Activated T-cell treated with anti-CD3 and anti-CD28 coated beads, Interleukin-2, amount 50 U/mL, for 1 hour (primary cell): ENCODE results near the gene MRPL10.

Experiments used
- DNase-seq: peaks from one replicate; pipeline ENCODE4 v3.0.0-alpha.2; 2020

Gene MRPL10

GRCh38 chr17:47812146-47812920 lies 19.0 kb downstream of the MRPL10 start:
- DNase-seq = peak; percentile 8

GRCh38 chr17:47811709-47812108 lies 19.6 kb downstream of the MRPL10 start:
- DNase-seq = no peak

- DNase-seq = no peak
Measured at GRCh38 chr17:47810901-47811635, 20.3 kb downstream of the MRPL10 start.

- DNase-seq = no peak
Measured at GRCh38 chr17:47810200-47810821, 21.0 kb downstream of the MRPL10 start.

- DNase-seq = no peak
Measured at GRCh38 chr17:47808830-47809480, 22.4 kb downstream of the MRPL10 start.

GRCh38 chr17:47808036-47808829 lies 23.1 kb downstream of the MRPL10 start:
- no peak for DNase-seq

- DNase-seq = no peak
Measured at GRCh38 chr17:47807421-47807820, 23.9 kb downstream of the MRPL10 start.

GRCh38 chr17:47806913-47807255 lies 24.5 kb downstream of the MRPL10 start:
- DNase-seq = no peak

- DNase-seq = no peak
Measured at GRCh38 chr17:47806026-47806912, 25.1 kb downstream of the MRPL10 start.

GRCh38 chr17:47804461-47804860 lies 26.9 kb downstream of the MRPL10 start:
- no peak for DNase-seq

GRCh38 chr17:47803751-47804150 lies 27.6 kb downstream of the MRPL10 start:
- no peak for DNase-seq

GRCh38 chr17:47803201-47803600 lies 28.1 kb downstream of the MRPL10 start:
- DNase-seq = no peak

GRCh38 chr17:47802341-47803022 lies 28.9 kb downstream of the MRPL10 start:
- peak; percentile 58 for DNase-seq

- DNase-seq = no peak
Measured at GRCh38 chr17:47801906-47802305, 29.4 kb downstream of the MRPL10 start.

GRCh38 chr17:47801176-47801765 lies 30.1 kb downstream of the MRPL10 start:
- DNase-seq = no peak

GRCh38 chr17:47800686-47801085 lies 30.7 kb downstream of the MRPL10 start:
- no peak for DNase-seq

- no peak for DNase-seq
Measured at GRCh38 chr17:47797797-47798196, 33.5 kb downstream of the MRPL10 start.

GRCh38 chr17:47792979-47793378 lies 38.4 kb downstream of the MRPL10 start:
- no peak for DNase-seq

- no peak for DNase-seq
Measured at GRCh38 chr17:47792457-47792856, 38.9 kb downstream of the MRPL10 start.

- no peak for DNase-seq
Measured at GRCh38 chr17:47791025-47791424, 40.3 kb downstream of the MRPL10 start.
